Adrenal gland (tissue), 12 donors: ENCODE measurements around the gene SACM1L. TPM values are rescaled to one million over a fixed set of nuclear protein-coding genes. Genes with fewer than 3 reads are reported as not detected.

Experiments used
- DNase-seq, 7 donors: peaks; one replicate each; pipeline ENCODE4 v3.0.0-alpha.2; 2019 to 2020
- H3K27ac ChIP-seq, 5 donors: fragments of 200-600 bp; sonication (generic) in 4 of 5; 1 replicate in 3 of 5; 2 replicates in 2 of 5; pipeline versions ENCODE4 v1.5.1 to v1.8.0; 2016 to 2020; ENCODE audit warnings: mild to moderate bottlenecking in 1 of 5
- H3K27me3 ChIP-seq: fragments of 200-600 bp; 2 replicates; pipeline ENCODE4 v1.8.0; 2021
- H3K36me3 ChIP-seq, 2 donors: fragments of 200-600 bp; replicated peaks in 1 of 2; 1 replicate in 1 of 2; 2 replicates in 1 of 2; pipeline versions ENCODE4 v1.5.1 to v1.8.0; 2018 to 2022
- H3K4me1 ChIP-seq, 2 donors: fragments of 200-600 bp; replicated peaks in 1 of 2; 1 replicate in 1 of 2; 2 replicates in 1 of 2; pipeline versions ENCODE4 v1.5.1 to v1.8.0; 2018 to 2021
- H3K4me3 ChIP-seq, 4 donors: fragments of 200-600 bp; sonication (generic) in 3 of 4; one replicate each; pipeline ENCODE4 v1.5.1; 2016 to 2018
- H3K9me3 ChIP-seq, 3 donors: fragments of 200-600 bp; sonication (generic) in 1 of 3; replicated peaks in 1 of 3; 1 replicate in 2 of 3; 2 replicates in 1 of 3; pipeline versions ENCODE4 v1.5.1 to v1.8.0; 2016 to 2021
- POLR2A ChIP-seq, 2 donors: fragments of 450-650 bp; IDR thresholded peaks; one replicate each; pipeline ENCODE4 v1.6.1; 2017; ENCODE audit warnings: antibody characterized with exemption in 2 of 2, mild to moderate bottlenecking in 2 of 2, moderate library complexity in 1 of 2
- WGBS, 4 donors: extraction: QIAGEN DNeasy Blood & Tissue Kit in 2 of 4; methylation state at CpG; one replicate each; pipeline versions ENCODE4 v1.1.5 to v1.1.7; 2013 to 2017; 5-methylcytosine and 5-hydroxymethylcytosine counted together
- intact Hi-C, 2 donors: fragments of 100-400 bp; cut with DNase I; formaldehyde crosslinking; loops; one replicate each; pipeline versions ENCODE4 v1.14.1 to v1.15.0; 2022 to 2023
- polyA plus RNA-seq, 3 donors: library from polyadenylated mRNA; stranded (reverse); fragments of 200-250 nt in 2 of 3; fragments of 350-450 nt in 1 of 3; fragmentation: Illumina TruSeq in 1 of 3; extraction: RNeasy Lipid Tissue Mini Kit (QIAGEN cat#74804) in 1 of 3; gene quantifications; one replicate each; pipeline ENCODE4 v1.2.3, GENCODE V29; 2013 to 2014
- total RNA-seq, 9 donors: library from RNA; depleted of rRNA in 4 of 9; stranded (reverse); fragments of >200 nt in 4 of 9; fragments of 120-200 nt in 1 of 9; fragmentation: NEBNext Ultra II Directional in 1 of 9; extraction: Animal tissue kit (Norgen Biotek cat#: 25700) in 1 of 9; gene quantifications; one replicate each; pipeline versions ENCODE4 v1.1.0 to v1.2.4, GENCODE V29; 2013 to 2023
- TF ChIP-seq, protein P1 (sequence below), 6 experiments: fragments of 450-650 bp in 4 of 6; fragments of 200-600 bp in 2 of 6; sonication (generic) in 1 of 6; IDR thresholded peaks; 1 replicate in 5 of 6; 2 replicates in 1 of 6; pipeline versions ENCODE4 v1.5.1 to v1.8.0; 2016 to 2021; ENCODE audit warnings: antibody characterized with exemption in 6 of 6, mild to moderate bottlenecking in 2 of 6, moderate library complexity in 1 of 6
- donor health status: healthy with polysubstance abuse.
- donor health status: Bipolar disorder and iron deficiency.
- donor health status: DM: yes; HTN: yes; CAD: no.
- donor health status: DM: no; HTN: no; CAD: no.
- donor health status: DM: no; HTN: no; CAD: no.
- donor health status: DM: yes; HTN: yes; CAD: no.

The SACM1L gene
- total and polyA plus RNA-seq, 12 donors: 22.5 to 63.2 (median 44.8) TPM

DNA sequence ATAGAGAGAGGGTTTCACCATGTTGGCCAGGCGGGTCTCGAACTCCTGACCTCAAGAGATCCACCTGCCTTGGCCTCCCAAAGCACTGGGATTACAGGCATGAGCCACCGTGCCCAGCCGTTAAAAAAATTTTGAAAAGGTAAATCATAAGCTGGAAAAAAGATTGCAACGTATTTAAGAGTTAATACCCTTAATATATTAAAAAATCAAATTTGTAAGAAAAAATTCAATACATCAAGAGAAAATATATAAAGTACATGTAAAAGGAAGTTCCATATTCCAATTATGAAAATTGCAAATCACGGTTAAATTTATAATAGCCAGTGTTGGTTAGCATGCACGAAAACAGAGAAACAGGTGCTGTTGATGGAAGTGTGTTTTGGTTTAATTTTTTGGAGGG lies 2.3 kb upstream of the SACM1L start:
- no peak overlapping the region for H3K27ac ChIP-seq
- H3K9me3 ChIP-seq: no peaks in the 10 kb centered on the region
- intact Hi-C loops: no loop called here
- no peak for TF ChIP-seq POLR2A (IDR thresholded peaks at IDR 0.05)
- TF ChIP-seq, protein P1, sequence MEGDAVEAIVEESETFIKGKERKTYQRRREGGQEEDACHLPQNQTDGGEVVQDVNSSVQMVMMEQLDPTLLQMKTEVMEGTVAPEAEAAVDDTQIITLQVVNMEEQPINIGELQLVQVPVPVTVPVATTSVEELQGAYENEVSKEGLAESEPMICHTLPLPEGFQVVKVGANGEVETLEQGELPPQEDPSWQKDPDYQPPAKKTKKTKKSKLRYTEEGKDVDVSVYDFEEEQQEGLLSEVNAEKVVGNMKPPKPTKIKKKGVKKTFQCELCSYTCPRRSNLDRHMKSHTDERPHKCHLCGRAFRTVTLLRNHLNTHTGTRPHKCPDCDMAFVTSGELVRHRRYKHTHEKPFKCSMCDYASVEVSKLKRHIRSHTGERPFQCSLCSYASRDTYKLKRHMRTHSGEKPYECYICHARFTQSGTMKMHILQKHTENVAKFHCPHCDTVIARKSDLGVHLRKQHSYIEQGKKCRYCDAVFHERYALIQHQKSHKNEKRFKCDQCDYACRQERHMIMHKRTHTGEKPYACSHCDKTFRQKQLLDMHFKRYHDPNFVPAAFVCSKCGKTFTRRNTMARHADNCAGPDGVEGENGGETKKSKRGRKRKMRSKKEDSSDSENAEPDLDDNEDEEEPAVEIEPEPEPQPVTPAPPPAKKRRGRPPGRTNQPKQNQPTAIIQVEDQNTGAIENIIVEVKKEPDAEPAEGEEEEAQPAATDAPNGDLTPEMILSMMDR (IDR thresholded peaks at IDR 0.05): no peak
- DNase-seq: no peak
- WGBS, 4 donors: 88 to 93% (median 90%) methylated on average over 7 of the region's 7 CpGs
- H3K4me1 ChIP-seq: peaks cover 29 to 31% of the 10 kb centered on the region in 2 donors
- no peaks in the 10 kb centered on the region for H3K27me3 ChIP-seq
- H3K4me3 ChIP-seq: no peak overlapping the region
- no peaks in the 10 kb centered on the region for H3K36me3 ChIP-seq

DNA sequence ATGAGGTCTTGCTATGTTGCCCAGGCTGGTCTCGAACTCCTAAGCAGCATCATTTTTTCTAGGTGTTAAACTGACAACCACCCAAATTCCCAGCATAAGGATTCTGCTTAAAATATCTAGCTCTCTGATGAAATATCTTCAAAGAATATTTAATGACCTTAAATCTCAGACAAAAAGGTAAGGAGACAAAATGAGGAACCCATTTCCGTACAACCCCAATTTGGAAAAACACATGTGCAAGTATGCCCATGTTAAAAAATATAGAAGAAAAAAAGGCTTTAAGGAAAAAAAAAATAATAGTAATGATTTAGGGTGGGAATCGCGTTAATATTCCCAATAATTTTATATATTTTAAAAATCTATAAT lies 1.4 kb upstream of the SACM1L start:
- Histone ChIP-seq H3K4me1 (peaks cover 29 to 39% of the 10 kb centered on the region in 2 donors), H3K9me3 (no peaks in the 10 kb centered on the region), H3K27ac (peak overlapping the region in 1 of 5 donors; percentile 90), H3K27me3 (no peaks in the 10 kb centered on the region), H3K4me3 (peak overlapping the region in 1 of 4 donors; percentile 54), H3K36me3 (no peaks in the 10 kb centered on the region)
- intact Hi-C loops: no loop called here
- WGBS, 4 donors: 27 to 40% (median 35%) methylated on average over 4 of the region's 4 CpGs
- no peak for DNase-seq
- TF ChIP-seq, protein P1 (IDR thresholded peaks at IDR 0.05): no peak
- TF ChIP-seq POLR2A (IDR thresholded peaks at IDR 0.05): no peak

DNA sequence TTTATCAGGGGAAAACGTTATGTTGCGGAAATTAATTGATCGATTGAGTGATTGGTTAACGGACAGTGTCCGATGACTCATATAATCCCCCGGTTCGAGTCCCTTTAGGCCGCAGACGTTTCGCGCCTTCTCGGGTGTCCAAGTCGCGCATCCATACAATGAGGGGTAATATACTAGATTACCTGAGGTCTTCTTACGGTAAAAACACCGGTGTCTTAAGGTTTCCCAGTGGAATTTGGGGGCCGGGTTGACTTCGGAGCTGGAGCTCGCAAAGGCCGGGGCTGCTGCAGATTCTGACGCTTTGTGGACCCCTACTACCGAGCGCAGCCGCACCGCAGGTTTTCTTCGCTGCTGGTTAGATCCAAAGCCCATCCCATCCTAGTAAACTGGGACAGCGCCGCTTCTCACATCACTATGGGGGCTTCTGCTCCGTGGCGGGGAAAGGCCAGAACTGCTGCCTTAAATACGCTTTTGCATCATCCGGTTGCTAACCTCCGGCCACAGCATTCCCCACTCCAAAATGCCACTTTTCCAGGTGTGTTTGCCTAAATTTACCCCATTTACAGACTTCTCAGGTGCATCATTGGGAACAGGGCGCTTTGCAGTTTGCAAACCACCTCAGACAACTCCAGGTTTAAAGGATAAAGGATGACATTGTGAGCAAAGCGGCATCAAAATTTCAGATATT lies 858 bp upstream of the SACM1L start:
- TF ChIP-seq POLR2A (IDR thresholded peaks at IDR 0.05): no peak
- TF ChIP-seq, protein P1 (IDR thresholded peaks at IDR 0.05): no peak
- Histone ChIP-seq H3K9me3 (no peaks in the 10 kb centered on the region), H3K27me3 (no peaks in the 10 kb centered on the region), H3K36me3 (no peaks in the 10 kb centered on the region), H3K4me3 (peak overlapping the region in 2 of 4 donors; percentile 33 to 54), H3K4me1 (peaks cover 29 to 44% of the 10 kb centered on the region in 2 donors), H3K27ac (peak overlapping the region in 4 of 5 donors; percentile 21 to 95 (median 78))
- intact Hi-C loops: no loop called here
- WGBS, 4 donors: 1 to 4% (median 1%) methylated on average over 23 to 35 of the region's 35 CpGs
- peak in 2 of 7 donors; percentile 48 to 70 for DNase-seq

DNA sequence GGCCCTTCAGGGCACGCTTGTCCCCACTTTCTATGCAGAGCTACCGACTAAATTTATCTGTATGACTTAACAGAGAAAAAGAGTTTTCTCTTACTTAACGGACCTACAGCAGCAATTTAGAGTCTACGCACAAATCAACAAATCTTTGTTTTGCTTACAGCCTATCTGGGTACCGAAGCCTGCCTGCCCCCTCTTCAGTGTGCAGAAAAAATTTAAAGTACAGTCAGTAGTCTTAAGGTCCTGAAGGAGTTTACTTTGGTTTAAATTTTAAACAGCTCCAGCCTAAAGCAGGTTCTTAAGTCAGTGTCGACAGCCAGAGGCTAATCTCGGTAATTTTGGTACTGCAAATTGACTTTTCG lies 570 bp downstream of the SACM1L start:
- intact Hi-C loops: no loop called here
- TF ChIP-seq, protein P1 (IDR thresholded peaks at IDR 0.05): no peak
- no peak for TF ChIP-seq POLR2A (IDR thresholded peaks at IDR 0.05)

More for the DNA sequence above, 570 bp downstream of the SACM1L start:
- H3K36me3 ChIP-seq: no peaks in the 10 kb centered on the region
- H3K4me3 ChIP-seq: peak overlapping the region; percentile 43 to 78 (median 70)
- peak overlapping the region; percentile 75 to 96 (median 90) for H3K27ac ChIP-seq
- 0 to 2% (median 1%) methylated on average over 8 of the region's 8 CpGs for WGBS, 4 donors
- no peak for DNase-seq
- peaks cover 36 to 59% of the 10 kb centered on the region in 2 donors for H3K4me1 ChIP-seq
- H3K27me3 ChIP-seq: no peaks in the 10 kb centered on the region
- H3K9me3 ChIP-seq: no peaks in the 10 kb centered on the region
